A673 (cell line): ENCODE measurements around the gene GMDS. TPM values are rescaled to one million over a fixed set of nuclear protein-coding genes. Genes with fewer than 3 reads are reported as not detected.

Experiments used
- BruUV-seq: library from RNA; stranded (reverse); fragments of 400-500 nt; replicated peaks from 2 replicates; lab custom pipeline; 2021; lab: Mats Ljungman, UMichigan
- CTCF ChIA-PET: fragments of 300-600 bp; sonication (Branson Sonifier 250); formaldehyde crosslinking; loops from one replicate; lab custom pipeline; 2022; ENCODE audit warnings: antibody characterized with exemption; lab: Charles Lee
- POLR2A ChIA-PET: fragments of 300-600 bp; sonication (Branson Sonifier 250); formaldehyde crosslinking; loops from one replicate; lab custom pipeline; 2022; ENCODE audit warnings: antibody characterized with exemption; ENCODE audit not compliant: low non-redundant PET; lab: Charles Lee
- DNase-seq: peaks from one replicate; pipeline ENCODE4 v3.0.0-alpha.2; 2015; ENCODE audit warnings: low spot score
- H3K27ac ChIP-seq: fragments of 200-600 bp; sonication (generic); 2 replicates; pipeline ENCODE4 v1.5.1; 2016; ENCODE audit warnings: mixed run types, low read depth, mild to moderate bottlenecking, mixed read lengths, antibody characterized with exemption, low read length; ENCODE audit not compliant: poor library complexity, severe bottlenecking
- H3K27me3 ChIP-seq: fragments of 200-600 bp; sonication (generic); replicated peaks from 2 replicates; pipeline ENCODE4 v1.6.1; 2017; ENCODE audit warnings: mixed run types, low read depth, mild to moderate bottlenecking, mixed read lengths, antibody characterized with exemption, low read length; ENCODE audit not compliant: insufficient read depth, poor library complexity
- H3K36me3 ChIP-seq: fragments of 200-600 bp; sonication (generic); 2 replicates; pipeline ENCODE4 v1.6.1; 2016; ENCODE audit warnings: mixed run types, mild to moderate bottlenecking, mixed read lengths, antibody characterized with exemption, low read length; ENCODE audit not compliant: insufficient read depth, poor library complexity, severe bottlenecking
- H3K4me1 ChIP-seq: fragments of 200-600 bp; sonication (generic); 2 replicates; pipeline ENCODE4 v1.6.1; 2017; ENCODE audit warnings: mixed run types, mild to moderate bottlenecking, mixed read lengths, antibody characterized with exemption, low read length; ENCODE audit not compliant: insufficient read depth, poor library complexity, severe bottlenecking
- H3K4me3 ChIP-seq: fragments of 200-600 bp; sonication (generic); 2 replicates; pipeline ENCODE4 v1.5.1; 2016; ENCODE audit warnings: low read depth, mixed run types, mild to moderate bottlenecking, mixed read lengths, low read length; ENCODE audit not compliant: poor library complexity, severe bottlenecking
- H3K9me3 ChIP-seq: fragments of 200-600 bp; sonication (generic); 2 replicates; pipeline ENCODE4 v1.6.1; 2016; ENCODE audit warnings: mixed run types, low read depth, mild to moderate bottlenecking, mixed read lengths, antibody characterized with exemption, low read length; ENCODE audit not compliant: poor library complexity, severe bottlenecking
- EZH2 ChIP-seq: fragments of 200-600 bp; sonication (generic); IDR thresholded peaks from 2 replicates; pipeline ENCODE4 v1.6.1; 2017; ENCODE audit warnings: borderline replicate concordance, low read depth, mild to moderate bottlenecking, mixed read lengths, antibody characterized with exemption, low read length; ENCODE audit not compliant: poor library complexity, severe bottlenecking
- intact Hi-C: fragments of 100-400 bp; cut with micrococcal nuclease; formaldehyde crosslinking; loops from one replicate; pipeline ENCODE4 v1.10.0; 2022; ENCODE audit not compliant: unreplicated experiment
- total RNA-seq: library from RNA; stranded (reverse); gene quantifications from 2 replicates; pipeline ENCODE4 v1.2.3, GENCODE V29; 2021
- TF ChIP-seq, protein P1 (sequence below): fragments of 300-800, 200-600 bp; sonication (generic); conservative IDR thresholded peaks from 2 replicates; pipeline ENCODE4 v1.5.1; 2017; ENCODE audit warnings: low read depth, mild to moderate bottlenecking, antibody characterized with exemption, low read length, moderate library complexity, mixed read lengths

The GMDS gene
- total RNA-seq, 1 experiment from 2014 or later = 15.2 TPM

DNA sequence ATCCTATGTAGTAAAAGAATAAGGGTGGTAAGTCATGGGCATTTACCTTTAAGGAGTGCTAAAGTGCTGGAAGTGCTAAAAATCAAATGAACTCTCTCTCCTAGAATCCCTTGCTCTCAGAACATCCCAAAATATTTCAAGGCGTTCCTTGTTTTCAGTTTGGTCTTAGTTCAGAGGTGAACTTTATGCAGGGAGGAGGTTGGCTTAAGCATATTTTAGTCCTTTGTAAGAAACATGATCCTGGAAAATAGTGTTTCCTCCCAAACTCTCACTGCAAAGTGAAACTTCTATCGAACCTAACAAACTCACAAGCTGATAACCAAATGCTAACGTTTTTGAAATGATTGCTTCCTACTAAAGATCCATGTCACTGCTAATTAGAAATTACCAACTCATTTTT lies 404.3 kb downstream of the GMDS start:
- intact Hi-C loops = no loop called here
- TF ChIP-seq, protein P1, sequence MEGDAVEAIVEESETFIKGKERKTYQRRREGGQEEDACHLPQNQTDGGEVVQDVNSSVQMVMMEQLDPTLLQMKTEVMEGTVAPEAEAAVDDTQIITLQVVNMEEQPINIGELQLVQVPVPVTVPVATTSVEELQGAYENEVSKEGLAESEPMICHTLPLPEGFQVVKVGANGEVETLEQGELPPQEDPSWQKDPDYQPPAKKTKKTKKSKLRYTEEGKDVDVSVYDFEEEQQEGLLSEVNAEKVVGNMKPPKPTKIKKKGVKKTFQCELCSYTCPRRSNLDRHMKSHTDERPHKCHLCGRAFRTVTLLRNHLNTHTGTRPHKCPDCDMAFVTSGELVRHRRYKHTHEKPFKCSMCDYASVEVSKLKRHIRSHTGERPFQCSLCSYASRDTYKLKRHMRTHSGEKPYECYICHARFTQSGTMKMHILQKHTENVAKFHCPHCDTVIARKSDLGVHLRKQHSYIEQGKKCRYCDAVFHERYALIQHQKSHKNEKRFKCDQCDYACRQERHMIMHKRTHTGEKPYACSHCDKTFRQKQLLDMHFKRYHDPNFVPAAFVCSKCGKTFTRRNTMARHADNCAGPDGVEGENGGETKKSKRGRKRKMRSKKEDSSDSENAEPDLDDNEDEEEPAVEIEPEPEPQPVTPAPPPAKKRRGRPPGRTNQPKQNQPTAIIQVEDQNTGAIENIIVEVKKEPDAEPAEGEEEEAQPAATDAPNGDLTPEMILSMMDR = no peak
- no peak for TF ChIP-seq EZH2
- peaks cover 29% of the 10 kb centered on the region for H3K4me1 ChIP-seq

DNA sequence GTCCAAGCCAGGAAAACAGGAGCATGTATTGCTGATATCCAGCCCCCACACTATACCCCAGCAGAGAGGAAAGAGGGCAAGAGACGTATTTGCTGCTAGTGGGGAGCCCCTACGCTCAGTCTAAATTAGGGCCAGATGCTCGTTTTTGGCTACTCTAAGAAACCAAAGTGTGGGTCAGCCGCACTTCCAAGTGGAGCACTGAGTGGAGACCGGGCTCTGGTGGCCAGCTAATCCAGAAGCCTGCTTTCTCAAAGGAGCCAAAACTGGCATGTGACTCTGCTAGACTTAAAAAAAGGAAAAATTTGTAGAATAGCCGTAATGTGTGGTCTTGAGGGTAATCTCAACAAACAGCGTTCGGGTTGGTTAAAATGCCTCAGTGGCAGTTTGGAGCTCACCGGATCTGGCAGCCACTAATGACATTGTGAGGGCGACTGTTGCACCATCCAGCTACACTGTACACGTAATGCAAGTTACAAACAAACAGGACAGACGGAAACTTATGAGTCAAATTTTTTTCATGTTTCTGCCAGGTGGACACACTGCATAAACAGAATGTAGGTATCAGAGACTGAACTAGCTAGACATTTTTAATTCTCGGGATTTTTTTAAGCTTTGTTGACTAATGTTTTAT lies 404.8 kb downstream of the GMDS start:
- Histone ChIP-seq H3K4me3 (no peak overlapping the region), H3K27me3 (no peaks in the 10 kb centered on the region), H3K4me1 (peaks cover 29% of the 10 kb centered on the region), H3K27ac (no peak overlapping the region), H3K36me3 (no peaks in the 10 kb centered on the region), H3K9me3 (no peaks in the 10 kb centered on the region)
- POLR2A ChIA-PET = interaction anchor here (0.5 kb wide), 1 partner anchor 16 kb away, joined by 3 read pairs; no protein-coding TSS in a partner anchor
- no peak for DNase-seq
- CTCF ChIA-PET = no interaction called here
- intact Hi-C loops = no loop called here
- TF ChIP-seq EZH2 = no peak
- TF ChIP-seq, protein P1 = no peak
- BruUV-seq = no TSS peak

More for the DNA sequence above, 404.3 kb downstream of the GMDS start:
- Histone ChIP-seq H3K9me3 (no peaks in the 10 kb centered on the region), H3K27ac (no peak overlapping the region), H3K36me3 (no peaks in the 10 kb centered on the region), H3K4me3 (no peak overlapping the region), H3K27me3 (no peaks in the 10 kb centered on the region)
- ChIA-PET CTCF (no interaction called here), POLR2A (no interaction called here)
- DNase-seq = no peak
- BruUV-seq = no TSS peak

DNA sequence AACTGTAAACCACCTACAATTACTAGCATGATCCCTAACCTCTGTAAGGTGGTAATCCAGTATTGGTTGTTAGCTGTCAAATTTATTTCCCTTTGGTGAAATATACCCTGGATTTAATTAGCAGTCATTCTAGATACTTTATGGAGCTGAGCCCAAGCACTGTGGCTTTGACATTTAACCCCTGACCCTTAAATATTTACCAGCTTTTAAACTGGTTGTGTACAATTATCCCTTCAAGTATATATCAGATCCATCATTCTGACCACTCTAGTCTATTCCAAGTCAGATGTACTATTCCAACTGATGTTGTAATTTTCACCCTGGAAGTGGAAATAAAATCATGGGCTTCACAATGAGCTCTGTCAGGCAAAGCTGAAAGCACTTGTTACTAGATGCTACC lies 406.0 kb downstream of the GMDS start:
- no peaks in the 10 kb centered on the region for H3K36me3 ChIP-seq
- no TSS peak for BruUV-seq
- TF ChIP-seq EZH2 = no peak
- TF ChIP-seq, protein P1 = no peak
- DNase-seq = no peak
- H3K4me3 ChIP-seq = no peak overlapping the region
- no peaks in the 10 kb centered on the region for H3K9me3 ChIP-seq
- H3K27ac ChIP-seq = no peak overlapping the region
- intact Hi-C loops = no loop called here
- H3K27me3 ChIP-seq = no peaks in the 10 kb centered on the region
- CTCF ChIA-PET = interaction anchor here (0.6 kb wide), 1 partner anchor 34 kb away, joined by 3 read pairs; no protein-coding TSS in a partner anchor
- POLR2A ChIA-PET = interaction anchor here (0.6 kb wide), 1 partner anchor 247 kb away, joined by 3 read pairs; no protein-coding TSS in a partner anchor
- peaks cover 29% of the 10 kb centered on the region for H3K4me1 ChIP-seq
